ENCODE measurements around the gene TBX6.

GRCh38 chr16:30087181-30087898 lies 4.4 kb downstream of the TBX6 start:
- TF ChIP-seq CTCF (IDR thresholded peaks at IDR 0.05 in 4 of 5, conservative IDR thresholded peaks at IDR 0.05 in 1 of 5), result no peak
- TF ChIP-seq POLR2A (IDR thresholded peaks at IDR 0.05), result no peak
